Hepatocyte (in vitro differentiated cells): Measurements from ENCODE around the gene DHX9. TPM values are rescaled to one million over a fixed set of nuclear protein-coding genes. Genes with fewer than 3 reads are reported as not detected.

ENCODE experiments used
- DNase-seq: peaks from one replicate; pipeline ENCODE4 v3.0.0-alpha.2; 2016; ENCODE audit warnings: low spot score
- H2AFZ ChIP-seq: fragments of 200-600 bp; sonication (generic); 2 replicates; pipeline ENCODE4 v1.6.0; 2016; ENCODE audit warnings: antibody characterized with exemption, mild to moderate bottlenecking
- H3K27ac ChIP-seq: fragments of 200-600 bp; sonication (generic); 2 replicates; pipeline ENCODE4 v1.5.1; 2016; ENCODE audit warnings: mild to moderate bottlenecking
- H3K27me3 ChIP-seq: fragments of 200-600 bp; sonication (generic); 2 replicates; pipeline ENCODE4 v1.6.1; 2016
- H3K36me3 ChIP-seq: fragments of 200-600 bp; sonication (generic); replicated peaks from 2 replicates; pipeline ENCODE4 v1.5.1; 2016; ENCODE audit warnings: low read depth; ENCODE audit not compliant: insufficient read depth
- H3K4me1 ChIP-seq: fragments of 200-600 bp; sonication (generic); 2 replicates; pipeline ENCODE4 v1.5.1; 2016; ENCODE audit warnings: mild to moderate bottlenecking, moderate library complexity; ENCODE audit not compliant: insufficient read depth
- H3K4me2 ChIP-seq: fragments of 200-600 bp; sonication (generic); 2 replicates; pipeline ENCODE4 v1.6.0; 2016
- H3K4me3 ChIP-seq: fragments of 200-600 bp; sonication (generic); 2 replicates; pipeline ENCODE4 v1.5.1; 2016; ENCODE audit warnings: mild to moderate bottlenecking
- H3K79me2 ChIP-seq: fragments of 200-600 bp; sonication (generic); 2 replicates; pipeline ENCODE4 v1.6.0; 2017; ENCODE audit warnings: mild to moderate bottlenecking
- H3K9me2 ChIP-seq: fragments of 200-600 bp; sonication (generic); replicated peaks from 2 replicates; pipeline ENCODE4 v1.6.0; 2017; ENCODE audit warnings: mild to moderate bottlenecking; ENCODE audit not compliant: insufficient read depth
- H3K9me3 ChIP-seq: fragments of 200-600 bp; sonication (generic); 2 replicates; pipeline ENCODE4 v1.5.1; 2016; ENCODE audit warnings: low read depth, mild to moderate bottlenecking
- H4K20me1 ChIP-seq: fragments of 200-600 bp; sonication (generic); 2 replicates; pipeline ENCODE4 v1.6.0; 2016; ENCODE audit warnings: mild to moderate bottlenecking; ENCODE audit not compliant: insufficient read depth, poor library complexity, severe bottlenecking
- EZH2 ChIP-seq: fragments of 200-600 bp; sonication (generic); IDR thresholded peaks from 2 replicates; pipeline ENCODE4 v1.6.1; 2016; ENCODE audit warnings: antibody characterized with exemption, mild to moderate bottlenecking, borderline replicate concordance
- EZH2phosphoT487 ChIP-seq: fragments of 200-600 bp; sonication (generic); IDR thresholded peaks from one replicate; pipeline ENCODE4 v1.6.1; 2018; ENCODE audit warnings: antibody characterized with exemption, mild to moderate bottlenecking, low read depth, moderate library complexity; ENCODE audit not compliant: unreplicated experiment, severe bottlenecking
- WGBS: methylation state at CpG from one replicate; pipeline ENCODE4 v1.1.6; 2016; ENCODE audit warnings: low lambda C conversion rate; ENCODE audit errors: missing lambda C conversion rate; 5-methylcytosine and 5-hydroxymethylcytosine counted together
- polyA plus RNA-seq: library from polyadenylated mRNA; unstranded; fragments of >200 nt; fragmentation: Nextera tagmentation; extraction: Ambion mirVana; gene quantifications from 2 replicates; pipeline ENCODE4 v1.2.1, GENCODE V29; 2016
- total RNA-seq: library from RNA; depleted of rRNA; stranded (reverse); fragments of >200 nt; gene quantifications from 2 replicates; pipeline ENCODE4 v1.2.3, GENCODE V29; 2014
- TF ChIP-seq, protein P1 (sequence below): fragments of 200-600 bp; sonication (generic); IDR thresholded peaks from 2 replicates; pipeline ENCODE4 v1.5.1; 2016; ENCODE audit warnings: antibody characterized with exemption, mild to moderate bottlenecking; ENCODE audit not compliant: poor library complexity

The DHX9 gene
- total and polyA plus RNA-seq, 2 experiments from 2014 or later: 70.7 to 114 TPM

DNA sequence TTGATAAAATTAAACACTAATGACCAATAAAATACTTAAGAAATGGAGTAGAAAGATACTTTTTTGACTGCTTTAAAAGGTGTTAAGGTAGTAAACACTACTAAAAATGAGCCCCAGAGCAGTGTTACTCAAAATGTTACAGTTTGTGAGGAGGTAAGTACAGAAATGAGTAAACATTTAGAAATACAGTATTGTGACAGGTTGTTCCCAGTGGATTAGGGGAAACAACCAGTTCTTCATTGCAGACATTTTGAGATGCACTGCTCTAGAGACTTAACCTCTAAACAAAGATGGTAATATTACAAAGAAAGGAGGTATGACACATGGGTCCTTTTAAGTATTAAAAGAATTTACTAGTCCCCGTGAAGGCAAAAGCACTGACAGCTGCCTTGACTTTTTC, 12.7 kb downstream of the DHX9 start:
- TF ChIP-seq EZH2 (no peak), EZH2phosphoT487 (no peak)
- TF ChIP-seq, protein P1, sequence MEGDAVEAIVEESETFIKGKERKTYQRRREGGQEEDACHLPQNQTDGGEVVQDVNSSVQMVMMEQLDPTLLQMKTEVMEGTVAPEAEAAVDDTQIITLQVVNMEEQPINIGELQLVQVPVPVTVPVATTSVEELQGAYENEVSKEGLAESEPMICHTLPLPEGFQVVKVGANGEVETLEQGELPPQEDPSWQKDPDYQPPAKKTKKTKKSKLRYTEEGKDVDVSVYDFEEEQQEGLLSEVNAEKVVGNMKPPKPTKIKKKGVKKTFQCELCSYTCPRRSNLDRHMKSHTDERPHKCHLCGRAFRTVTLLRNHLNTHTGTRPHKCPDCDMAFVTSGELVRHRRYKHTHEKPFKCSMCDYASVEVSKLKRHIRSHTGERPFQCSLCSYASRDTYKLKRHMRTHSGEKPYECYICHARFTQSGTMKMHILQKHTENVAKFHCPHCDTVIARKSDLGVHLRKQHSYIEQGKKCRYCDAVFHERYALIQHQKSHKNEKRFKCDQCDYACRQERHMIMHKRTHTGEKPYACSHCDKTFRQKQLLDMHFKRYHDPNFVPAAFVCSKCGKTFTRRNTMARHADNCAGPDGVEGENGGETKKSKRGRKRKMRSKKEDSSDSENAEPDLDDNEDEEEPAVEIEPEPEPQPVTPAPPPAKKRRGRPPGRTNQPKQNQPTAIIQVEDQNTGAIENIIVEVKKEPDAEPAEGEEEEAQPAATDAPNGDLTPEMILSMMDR: no peak
- Histone ChIP-seq H3K9me3 (no peaks in the 10 kb centered on the region), H3K36me3 (peaks cover 4% of the 10 kb centered on the region), H3K27me3 (no peaks in the 10 kb centered on the region), H2AFZ (no peak overlapping the region), H3K4me1 (no peaks in the 10 kb centered on the region), H3K27ac (no peak overlapping the region), H3K4me3 (no peak overlapping the region), H3K79me2 (peaks cover 91% of the 10 kb centered on the region), H3K9me2 (no peaks in the 10 kb centered on the region), H3K4me2 (no peak overlapping the region), H4K20me1 (peaks cover 75% of the 10 kb centered on the region)
- DNase-seq: no peak
- 87% methylated on average over 1 of the region's 1 CpG for WGBS

DNA sequence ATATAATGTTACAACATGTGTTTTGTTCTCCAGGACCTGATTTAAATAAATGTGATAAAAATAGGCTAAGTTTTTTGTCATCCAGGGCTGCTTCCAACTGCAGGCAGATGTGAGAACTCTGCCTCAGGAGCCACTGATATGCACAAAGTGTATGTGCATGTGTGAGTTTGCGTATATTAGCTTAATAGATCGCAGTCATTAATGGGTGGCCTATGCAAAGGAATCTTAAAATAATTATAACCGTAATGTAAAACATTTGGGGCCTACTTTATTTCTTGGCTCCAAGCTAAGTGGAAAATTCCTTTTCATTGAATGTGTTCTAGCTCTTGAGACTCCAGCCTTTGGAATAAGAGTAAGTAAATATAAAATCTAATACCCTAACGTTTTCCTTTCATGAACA, 16.8 kb downstream of the DHX9 start:
- Histone ChIP-seq H3K79me2 (peaks cover 87% of the 10 kb centered on the region), H3K9me3 (no peaks in the 10 kb centered on the region), H2AFZ (no peak overlapping the region), H3K36me3 (peaks cover 16% of the 10 kb centered on the region), H3K4me2 (no peak overlapping the region), H3K27me3 (no peaks in the 10 kb centered on the region), H3K4me3 (no peak overlapping the region), H3K9me2 (no peaks in the 10 kb centered on the region), H4K20me1 (peaks cover 37% of the 10 kb centered on the region), H3K27ac (no peak overlapping the region), H3K4me1 (no peaks in the 10 kb centered on the region)
- 75% methylated on average over 4 of the region's 4 CpGs for WGBS
- DNase-seq: no peak
- no peak for TF ChIP-seq EZH2phosphoT487
- no peak for TF ChIP-seq EZH2
- TF ChIP-seq, protein P1: no peak

DNA sequence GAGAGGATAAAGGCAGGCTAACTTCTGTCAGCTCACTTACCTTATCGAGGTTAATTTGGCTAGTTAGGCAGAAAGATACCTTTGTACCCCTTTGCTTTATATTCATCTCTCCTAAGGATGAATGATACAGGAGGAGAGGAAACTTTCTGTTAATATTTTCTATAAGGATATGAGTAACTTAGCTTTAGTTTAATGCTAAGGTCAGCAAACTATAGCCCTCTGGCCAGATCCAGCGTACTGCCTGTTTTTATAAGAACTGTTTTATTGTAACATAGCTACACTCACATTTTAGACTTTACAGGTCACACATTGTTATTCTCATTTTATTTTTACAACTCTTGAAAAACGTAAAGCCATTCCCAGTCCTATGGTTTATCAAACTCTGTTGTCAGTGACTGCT, 18.1 kb downstream of the DHX9 start:
- Histone ChIP-seq H3K27me3 (no peaks in the 10 kb centered on the region), H3K4me1 (no peaks in the 10 kb centered on the region), H3K9me2 (no peaks in the 10 kb centered on the region), H3K27ac (no peak overlapping the region), H3K4me3 (no peak overlapping the region), H3K36me3 (peaks cover 22% of the 10 kb centered on the region), H3K9me3 (no peaks in the 10 kb centered on the region), H3K4me2 (no peak overlapping the region), H3K79me2 (peaks cover 84% of the 10 kb centered on the region), H4K20me1 (peaks cover 33% of the 10 kb centered on the region), H2AFZ (no peak overlapping the region)
- TF ChIP-seq, protein P1: no peak
- TF ChIP-seq EZH2phosphoT487: no peak
- TF ChIP-seq EZH2: no peak
- 91% methylated on average over 3 of the region's 3 CpGs for WGBS
- DNase-seq: no peak

DNA sequence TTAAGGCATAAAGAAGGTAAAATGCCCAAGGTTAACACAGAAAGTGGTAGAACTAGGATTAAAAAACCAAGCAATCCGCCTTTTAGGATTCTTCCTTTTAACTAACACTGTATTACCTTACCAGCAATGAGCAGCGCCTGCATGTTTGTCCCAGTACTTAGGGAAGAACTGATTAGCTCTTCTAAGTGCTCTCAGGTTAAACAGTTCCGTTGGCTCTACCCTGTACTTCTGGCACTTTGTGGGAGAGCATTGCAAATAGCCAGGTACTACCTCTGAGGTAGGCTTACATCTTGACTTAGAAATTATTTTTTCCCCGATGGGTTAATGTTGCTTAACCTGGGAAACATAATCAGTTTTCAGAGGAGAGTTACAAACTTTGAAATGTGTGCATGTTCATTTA, 21.5 kb downstream of the DHX9 start:
- H3K36me3 ChIP-seq: peaks cover 19% of the 10 kb centered on the region
- no peak overlapping the region for H3K4me2 ChIP-seq
- no peak overlapping the region for H3K4me3 ChIP-seq
- TF ChIP-seq, protein P1: no peak
- no peak for TF ChIP-seq EZH2
- TF ChIP-seq EZH2phosphoT487: no peak
- no peak for DNase-seq
- H4K20me1 ChIP-seq: peaks cover 30% of the 10 kb centered on the region
- H2AFZ ChIP-seq: no peak overlapping the region
- H3K27me3 ChIP-seq: no peaks in the 10 kb centered on the region
- no peaks in the 10 kb centered on the region for H3K9me3 ChIP-seq
- no peaks in the 10 kb centered on the region for H3K9me2 ChIP-seq
- WGBS: 90% methylated on average over 4 of the region's 4 CpGs
- H3K27ac ChIP-seq: no peak overlapping the region
- peaks cover 66% of the 10 kb centered on the region for H3K79me2 ChIP-seq
- H3K4me1 ChIP-seq: no peaks in the 10 kb centered on the region
